Neural progenitor cell (in vitro differentiated cells): Measurements from ENCODE around the gene LRRC1.

ENCODE experiments used
- CTCF ChIP-seq: fragments of 200-600 bp; sonication (generic); IDR thresholded peaks from 2 replicates; pipeline ENCODE4 v1.5.1; 2017; ENCODE audit warnings: antibody characterized with exemption, mild to moderate bottlenecking
- EZH2 ChIP-seq: fragments of 200-600 bp; sonication (generic); IDR thresholded peaks from 2 replicates; pipeline ENCODE4 v1.6.1; 2017; ENCODE audit warnings: antibody characterized with exemption, mild to moderate bottlenecking, moderate library complexity
- EZH2phosphoT487 ChIP-seq: fragments of 200-600 bp; sonication (generic); IDR thresholded peaks from 2 replicates; pipeline ENCODE4 v1.6.1; 2017; ENCODE audit warnings: antibody characterized with exemption

DNA sequence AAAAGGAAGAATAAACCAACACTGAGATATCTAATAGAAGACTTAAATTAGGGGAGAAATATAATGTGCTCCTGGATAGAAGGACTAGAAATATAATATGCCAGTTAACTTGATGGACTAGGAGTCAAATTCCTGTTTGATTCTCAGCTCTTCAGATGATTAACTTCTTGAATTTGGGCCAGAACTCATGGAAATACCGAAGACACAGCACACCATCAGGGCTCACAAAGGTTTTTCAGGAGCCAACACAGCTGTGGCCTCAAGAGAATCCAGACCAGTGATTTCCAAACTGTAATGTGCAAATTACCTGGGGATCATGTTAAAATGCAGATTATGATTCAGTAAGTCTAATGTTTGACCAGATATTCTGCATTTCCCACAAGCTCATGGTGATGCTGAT lies 33.8 kb upstream of the LRRC1 start:
- TF ChIP-seq CTCF (no peak), EZH2phosphoT487 (no peak), EZH2 (no peak)
